Breast epithelium (tissue), 3 donors: Measurements from ENCODE around the gene NR2E3.

Experiments used
- CTCF ChIP-seq, 3 donors: fragments of 450-650 bp; IDR thresholded peaks; one replicate each; pipeline ENCODE4 v1.5.1; 2016 to 2017; ENCODE audit warnings: antibody characterized with exemption in 3 of 3, mild to moderate bottlenecking in 3 of 3, moderate library complexity in 3 of 3
- POLR2A ChIP-seq: fragments of 450-650 bp; IDR thresholded peaks from one replicate; pipeline ENCODE4 v1.6.1; 2016; ENCODE audit warnings: antibody characterized with exemption, mild to moderate bottlenecking, moderate library complexity
- POLR2AphosphoS5 ChIP-seq, 3 donors: sonication (generic); formaldehyde crosslinking; IDR thresholded peaks; one replicate each; pipeline ENCODE4 v1.6.1; 2017; ENCODE audit warnings: antibody characterized with exemption in 3 of 3

- TF ChIP-seq CTCF (IDR thresholded peaks at IDR 0.05) (no peak), POLR2A (no peak), POLR2AphosphoS5 (IDR thresholded peaks at IDR 0.05) (no peak)
Measured at GRCh38 chr15:71790081-71790480, 20.3 kb upstream of the NR2E3 start.
